Adrenal gland (tissue), 5 donors: Measurements from ENCODE around the gene ENO4.

Experiments
- POLR2A ChIP-seq, 2 donors: fragments of 450-650 bp; IDR thresholded peaks; one replicate each; pipeline ENCODE4 v1.6.1; 2017; ENCODE audit warnings: antibody characterized with exemption in 2 of 2, mild to moderate bottlenecking in 2 of 2, moderate library complexity in 1 of 2
- TF ChIP-seq, protein P1 (sequence below), 6 experiments: fragments of 450-650 bp in 4 of 6; fragments of 200-600 bp in 2 of 6; sonication (generic) in 1 of 6; IDR thresholded peaks; 1 replicate in 5 of 6; 2 replicates in 1 of 6; pipeline versions ENCODE4 v1.5.1 to v1.8.0; 2016 to 2021; ENCODE audit warnings: antibody characterized with exemption in 6 of 6, mild to moderate bottlenecking in 2 of 6, moderate library complexity in 1 of 6
- donor health status: DM: no; HTN: no; CAD: no.

DNA sequence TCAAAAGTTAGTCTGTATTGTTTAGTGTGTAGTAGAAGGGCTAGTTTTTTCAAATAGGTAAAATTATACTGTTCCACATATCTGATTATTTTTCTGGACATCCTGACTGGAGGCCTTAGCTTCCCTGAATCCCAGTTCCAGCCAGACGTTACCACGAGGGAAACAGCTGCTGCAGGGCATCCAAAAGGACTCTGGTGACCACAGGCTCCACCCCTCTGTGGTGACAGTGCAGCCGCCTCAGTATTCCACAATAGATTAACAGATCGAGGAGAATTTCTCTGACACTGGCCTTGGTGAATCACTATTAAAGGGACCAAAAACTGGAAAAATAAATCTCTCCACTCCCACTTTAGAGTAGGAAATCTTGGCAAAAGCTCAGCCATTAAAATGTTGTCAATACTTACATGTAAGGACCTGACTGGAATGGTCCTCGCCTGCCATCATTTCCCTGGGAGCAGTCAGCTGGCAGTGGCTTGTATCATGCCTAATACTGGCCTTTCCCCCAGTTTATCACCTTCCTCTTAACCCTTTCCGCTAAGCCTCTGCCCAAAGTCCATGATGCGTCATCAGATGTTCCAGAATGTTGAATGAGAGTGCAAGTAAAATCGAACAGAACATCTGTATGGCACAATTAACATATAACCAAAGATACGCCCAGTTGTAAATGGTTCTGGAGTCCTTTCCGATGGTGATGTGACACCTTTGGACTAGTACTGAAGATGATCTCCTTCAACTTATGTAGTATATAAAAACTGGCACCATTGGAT lies 31.6 kb downstream of the ENO4 start:
- TF ChIP-seq, protein P1, sequence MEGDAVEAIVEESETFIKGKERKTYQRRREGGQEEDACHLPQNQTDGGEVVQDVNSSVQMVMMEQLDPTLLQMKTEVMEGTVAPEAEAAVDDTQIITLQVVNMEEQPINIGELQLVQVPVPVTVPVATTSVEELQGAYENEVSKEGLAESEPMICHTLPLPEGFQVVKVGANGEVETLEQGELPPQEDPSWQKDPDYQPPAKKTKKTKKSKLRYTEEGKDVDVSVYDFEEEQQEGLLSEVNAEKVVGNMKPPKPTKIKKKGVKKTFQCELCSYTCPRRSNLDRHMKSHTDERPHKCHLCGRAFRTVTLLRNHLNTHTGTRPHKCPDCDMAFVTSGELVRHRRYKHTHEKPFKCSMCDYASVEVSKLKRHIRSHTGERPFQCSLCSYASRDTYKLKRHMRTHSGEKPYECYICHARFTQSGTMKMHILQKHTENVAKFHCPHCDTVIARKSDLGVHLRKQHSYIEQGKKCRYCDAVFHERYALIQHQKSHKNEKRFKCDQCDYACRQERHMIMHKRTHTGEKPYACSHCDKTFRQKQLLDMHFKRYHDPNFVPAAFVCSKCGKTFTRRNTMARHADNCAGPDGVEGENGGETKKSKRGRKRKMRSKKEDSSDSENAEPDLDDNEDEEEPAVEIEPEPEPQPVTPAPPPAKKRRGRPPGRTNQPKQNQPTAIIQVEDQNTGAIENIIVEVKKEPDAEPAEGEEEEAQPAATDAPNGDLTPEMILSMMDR (IDR thresholded peaks at IDR 0.05), result no peak
- TF ChIP-seq POLR2A (IDR thresholded peaks at IDR 0.05), result no peak
